Osteocyte (in vitro differentiated cells): Measurements from ENCODE around the gene CXorf65. TPM values are rescaled to one million over a fixed set of nuclear protein-coding genes. Genes with fewer than 3 reads are reported as not detected.
A peak's percentile ranks its signal among the peaks of the same experiment; 100 is the strongest.

ENCODE experiments used
- DNase-seq: peaks from one replicate; pipeline ENCODE4 v3.0.0; 2021; ENCODE audit warnings: mixed read lengths; ENCODE audit not compliant: unreplicated experiment; ENCODE audit errors: extremely low spot score
- H3K27ac Mint-ChIP-seq: one replicate; pipeline ENCODE4 v1.8.0; 2021; ENCODE audit warnings: mild to moderate bottlenecking, mixed read lengths; ENCODE audit not compliant: unreplicated experiment
- H3K27me3 Mint-ChIP-seq: one replicate; pipeline ENCODE4 v1.8.0; 2021; ENCODE audit warnings: mixed read lengths; ENCODE audit not compliant: unreplicated experiment
- H3K36me3 Mint-ChIP-seq: one replicate; pipeline ENCODE4 v1.8.0; 2021; ENCODE audit warnings: mixed read lengths; ENCODE audit not compliant: unreplicated experiment
- H3K4me1 Mint-ChIP-seq: one replicate; pipeline ENCODE4 v1.8.0; 2021; ENCODE audit warnings: mixed read lengths; ENCODE audit not compliant: unreplicated experiment
- H3K4me3 Mint-ChIP-seq: one replicate; pipeline ENCODE4 v1.8.0; 2021; ENCODE audit warnings: mild to moderate bottlenecking, moderate library complexity, mixed read lengths; ENCODE audit not compliant: unreplicated experiment
- H3K9me3 Mint-ChIP-seq: one replicate; pipeline ENCODE4 v1.8.0; 2021; ENCODE audit warnings: mixed read lengths; ENCODE audit not compliant: unreplicated experiment
- CTCF ChIP-seq: fragments of 200-600 bp; sonication (generic); IDR thresholded peaks from 2 replicates; pipeline ENCODE4 v1.5.0; 2021; ENCODE audit warnings: antibody characterized with exemption, mild to moderate bottlenecking, moderate library complexity
- total RNA-seq: library from RNA; stranded (reverse); gene quantifications from 2 replicates; pipeline ENCODE4 v1.2.1, GENCODE V29; 2021

CXorf65 gene
- total RNA-seq, 1 donor from 2014 or later, result not detected

GRCh38 chrX:71128915-71129765 lies 22.6 kb upstream of the CXorf65 start:
- H3K4me3 Mint-ChIP-seq, result no peak overlapping the region
- no peaks in the 10 kb centered on the region for H3K27me3 Mint-ChIP-seq
- TF ChIP-seq CTCF, result peak; percentile 70
- peak; percentile 87 for DNase-seq
- H3K27ac Mint-ChIP-seq, result peak overlapping the region; percentile 53
- peaks cover 22% of the 10 kb centered on the region for H3K36me3 Mint-ChIP-seq
- H3K4me1 Mint-ChIP-seq, result peaks cover 3% of the 10 kb centered on the region
- no peaks in the 10 kb centered on the region for H3K9me3 Mint-ChIP-seq

GRCh38 chrX:71128166-71128833 lies 21.8 kb upstream of the CXorf65 start:
- peak overlapping the region; percentile 37 for H3K27ac Mint-ChIP-seq
- H3K9me3 Mint-ChIP-seq, result no peaks in the 10 kb centered on the region
- H3K4me1 Mint-ChIP-seq, result peaks cover 3% of the 10 kb centered on the region
- H3K27me3 Mint-ChIP-seq, result no peaks in the 10 kb centered on the region
- DNase-seq, result no peak
- TF ChIP-seq CTCF, result no peak
- H3K4me3 Mint-ChIP-seq, result no peak overlapping the region
- peaks cover 25% of the 10 kb centered on the region for H3K36me3 Mint-ChIP-seq

GRCh38 chrX:71118985-71119535 lies 12.5 kb upstream of the CXorf65 start:
- no peaks in the 10 kb centered on the region for H3K4me1 Mint-ChIP-seq
- H3K36me3 Mint-ChIP-seq, result peaks cover 5% of the 10 kb centered on the region
- no peak for TF ChIP-seq CTCF
- no peaks in the 10 kb centered on the region for H3K27me3 Mint-ChIP-seq
- H3K4me3 Mint-ChIP-seq, result peak overlapping the region; percentile 80
- peak overlapping the region; percentile 77 for H3K27ac Mint-ChIP-seq
- DNase-seq, result no peak
- H3K9me3 Mint-ChIP-seq, result peaks cover 4% of the 10 kb centered on the region

GRCh38 chrX:71118032-71118984 lies 11.8 kb upstream of the CXorf65 start, which contains the start of gene MED12:
Gene MED12, plus strand, starts transcription at chrX:71118596. Its CDS starts 159 bp downstream, at chrX:71118755.
- no peak for TF ChIP-seq CTCF
- Mint-ChIP-seq H3K9me3 (peaks cover 4% of the 10 kb centered on the region), H3K27me3 (no peaks in the 10 kb centered on the region), H3K36me3 (peaks cover 3% of the 10 kb centered on the region), H3K4me1 (no peaks in the 10 kb centered on the region), H3K27ac (peak within 1 kb of the TSS; percentile 77), H3K4me3 (peak within 1 kb of the TSS; percentile 80)
- DNase-seq, result peak; percentile 92
